RWPE2 (cell line): ENCODE data around the gene FBN3.

Source experiments
- ATAC-seq: fragments of 200-7000 bp; cut with Tn5 transposase; 3 replicates; pipeline ENCODE4 v1.9.1; 2021; ENCODE audit warnings: low read depth
- DNase-seq: peaks from one replicate; pipeline ENCODE4 v3.0.0-alpha.2; 2020; ENCODE audit warnings: low spot score
- H3K27ac ChIP-seq: fragments of 450-650 bp; 2 replicates; pipeline ENCODE4 v1.5.1; 2017; ENCODE audit warnings: mild to moderate bottlenecking; ENCODE audit not compliant: poor library complexity, severe bottlenecking
- H3K27me3 ChIP-seq: fragments of 250-450 bp; sonication (Bioruptor Pico); 2 replicates; pipeline ENCODE4 v1.5.1; 2021; ENCODE audit warnings: mild to moderate bottlenecking, moderate library complexity; ENCODE audit not compliant: insufficient read depth, poor library complexity, severe bottlenecking
- H3K36me3 ChIP-seq: fragments of 250-450 bp; sonication (Bioruptor Pico); 2 replicates; pipeline ENCODE4 v1.5.1; 2020; ENCODE audit warnings: low read depth, mild to moderate bottlenecking, moderate library complexity
- H3K4me1 ChIP-seq: fragments of 250-450 bp; sonication (Bioruptor Pico); 2 replicates; pipeline ENCODE4 v1.5.1; 2021; ENCODE audit warnings: mild to moderate bottlenecking, moderate library complexity; ENCODE audit not compliant: insufficient read depth, poor library complexity, severe bottlenecking
- H3K4me3 ChIP-seq: fragments of 250-450 bp; sonication (Bioruptor Pico); 2 replicates; pipeline ENCODE4 v1.5.1; 2021; ENCODE audit warnings: mild to moderate bottlenecking, moderate library complexity; ENCODE audit not compliant: severe bottlenecking
- H3K9me3 ChIP-seq: fragments of 250-450 bp; sonication (Bioruptor Pico); 2 replicates; pipeline ENCODE4 v1.5.1; 2021; ENCODE audit warnings: mild to moderate bottlenecking, moderate library complexity; ENCODE audit not compliant: severe bottlenecking
- CTCF ChIP-seq: fragments of 450-650 bp; IDR thresholded peaks from one replicate; pipeline ENCODE4 v1.5.1; 2017; ENCODE audit warnings: mild to moderate bottlenecking, moderate library complexity; ENCODE audit not compliant: poor library complexity, severe bottlenecking

Gene FBN3

GRCh38 chr19:8144273-8144995, 5.0 kb downstream of the FBN3 start:
- Histone ChIP-seq H3K4me1 (no peaks in the 10 kb centered on the region), H3K4me3 (no peak overlapping the region), H3K36me3 (no peaks in the 10 kb centered on the region), H3K27ac (no peak overlapping the region), H3K9me3 (no peaks in the 10 kb centered on the region), H3K27me3 (peaks cover 33% of the 10 kb centered on the region)
- ATAC-seq (no peak), DNase-seq (no peak)
- TF ChIP-seq CTCF: no peak

- H3K36me3 ChIP-seq: no peaks in the 10 kb centered on the region
- H3K27ac ChIP-seq: no peak overlapping the region
- H3K4me3 ChIP-seq: no peak overlapping the region
- no peak for ATAC-seq
- no peaks in the 10 kb centered on the region for H3K9me3 ChIP-seq
- no peak for DNase-seq
- H3K4me1 ChIP-seq: no peaks in the 10 kb centered on the region
- TF ChIP-seq CTCF: no peak
- peaks cover 24% of the 10 kb centered on the region for H3K27me3 ChIP-seq
Observed at GRCh38 chr19:8143041-8143440, 6.4 kb downstream of the FBN3 start.

GRCh38 chr19:8142513-8142900, 6.9 kb downstream of the FBN3 start:
- DNase-seq: no peak
- TF ChIP-seq CTCF: no peak
- no peaks in the 10 kb centered on the region for H3K9me3 ChIP-seq
- H3K27me3 ChIP-seq: peaks cover 18% of the 10 kb centered on the region
- H3K27ac ChIP-seq: no peak overlapping the region
- H3K4me3 ChIP-seq: no peak overlapping the region
- H3K4me1 ChIP-seq: no peaks in the 10 kb centered on the region
- no peaks in the 10 kb centered on the region for H3K36me3 ChIP-seq
- ATAC-seq: no peak

- no peaks in the 10 kb centered on the region for H3K9me3 ChIP-seq
- no peak overlapping the region for H3K4me3 ChIP-seq
- no peaks in the 10 kb centered on the region for H3K4me1 ChIP-seq
- TF ChIP-seq CTCF: no peak
- no peak overlapping the region for H3K27ac ChIP-seq
- peaks cover 12% of the 10 kb centered on the region for H3K27me3 ChIP-seq
- no peaks in the 10 kb centered on the region for H3K36me3 ChIP-seq
- peak; percentile 46 for DNase-seq
- no peak for ATAC-seq
Observed at GRCh38 chr19:8141726-8142512, 7.5 kb downstream of the FBN3 start.

GRCh38 chr19:8138201-8138600, 11.2 kb downstream of the FBN3 start:
- Histone ChIP-seq H3K9me3 (no peaks in the 10 kb centered on the region), H3K27ac (no peak overlapping the region), H3K4me3 (no peak overlapping the region), H3K27me3 (no peaks in the 10 kb centered on the region), H3K36me3 (no peaks in the 10 kb centered on the region), H3K4me1 (no peaks in the 10 kb centered on the region)
- ATAC-seq (no peak), DNase-seq (no peak)
- TF ChIP-seq CTCF: no peak
